HepG2 (cell line): ENCODE results near the gene DCAF6. TPM values are rescaled to one million over a fixed set of nuclear protein-coding genes. Genes with fewer than 3 reads are reported as not detected.

ENCODE experiments used
- ARID2 ChIP-seq: sonication (generic); formaldehyde crosslinking; IDR thresholded peaks from 2 replicates; pipeline ENCODE4 v1.8.1; 2022; ENCODE audit warnings: mild to moderate bottlenecking, missing genetic modification reagents, borderline replicate concordance
- ATF2 ChIP-seq: sonication (generic); formaldehyde crosslinking; IDR thresholded peaks from 2 replicates; pipeline ENCODE4 v1.4.0; 2020; ENCODE audit warnings: missing genetic modification reagents
- BRD4 ChIP-seq: sonication (generic); formaldehyde crosslinking; IDR thresholded peaks from 2 replicates; pipeline ENCODE4 v1.4.0; 2020; ENCODE audit warnings: missing genetic modification reagents
- CBX5 ChIP-seq: sonication (generic); formaldehyde crosslinking; IDR thresholded peaks from 2 replicates; pipeline ENCODE4 v1.4.0; 2020; ENCODE audit warnings: missing genetic modification reagents, borderline replicate concordance
- CENPX ChIP-seq: sonication (generic); formaldehyde crosslinking; IDR thresholded peaks from 2 replicates; pipeline ENCODE4 v1.9.0; 2021; ENCODE audit warnings: mild to moderate bottlenecking, missing genetic modification reagents, moderate library complexity
- ERF ChIP-seq: IDR thresholded peaks from 2 replicates; pipeline ENCODE4 v1.6.1; 2018; ENCODE audit warnings: missing biosample characterization, missing genetic modification reagents
- GRHL1 ChIP-seq: sonication (generic); formaldehyde crosslinking; conservative IDR thresholded peaks from 2 replicates; pipeline ENCODE4 v1.8.0; 2022; ENCODE audit warnings: missing genetic modification reagents
- IKZF1 ChIP-seq: fragments of 450-650 bp; IDR thresholded peaks from 2 replicates; pipeline ENCODE4 v1.7.1; 2016
- ISL2 ChIP-seq: sonication (generic); formaldehyde crosslinking; IDR thresholded peaks from 2 replicates; pipeline ENCODE4 v1.5.0; 2020; ENCODE audit warnings: missing genetic modification reagents
- ISX ChIP-seq: sonication (generic); formaldehyde crosslinking; conservative IDR thresholded peaks from 2 replicates; pipeline ENCODE4 v1.5.0; 2020; ENCODE audit warnings: missing genetic modification reagents
- KDM5B ChIP-seq: sonication (generic); formaldehyde crosslinking; IDR thresholded peaks from 2 replicates; pipeline ENCODE4 v1.4.0; 2020; ENCODE audit warnings: missing genetic modification reagents, mild to moderate bottlenecking, borderline replicate concordance
- MAF1 ChIP-seq: sonication (generic); formaldehyde crosslinking; IDR thresholded peaks from 2 replicates; pipeline ENCODE4 v1.5.0; 2020; ENCODE audit warnings: missing genetic modification reagents, borderline replicate concordance
- MAZ ChIP-seq, 2 experiments: sonication (generic) in 1 of 2; formaldehyde crosslinking in 1 of 2; IDR thresholded peaks; 2 replicates each; pipeline versions ENCODE4 v1.5.0 to v1.6.1; 2012 to 2020; ENCODE audit warnings: low read depth in 2 of 2, mild to moderate bottlenecking in 2 of 2, borderline replicate concordance in 1 of 2, improper control_type of control experiment in 1 of 2, low read length in 1 of 2, missing genetic modification reagents in 1 of 2, moderate library complexity in 1 of 2
- MZF1 ChIP-seq: sonication (generic); formaldehyde crosslinking; IDR thresholded peaks from 2 replicates; pipeline ENCODE4 v1.8.1; 2023; ENCODE audit warnings: mild to moderate bottlenecking, missing genetic modification reagents, borderline replicate concordance
- POLR2AphosphoS5 ChIP-seq: IDR thresholded peaks from 2 replicates; pipeline ENCODE4 v1.6.1; 2012; ENCODE audit warnings: low read depth, low read length
- SIX1 ChIP-seq: sonication (generic); formaldehyde crosslinking; IDR thresholded peaks from 2 replicates; pipeline ENCODE4 v1.4.0; 2020; ENCODE audit warnings: missing genetic modification reagents, borderline replicate concordance
- TARDBP ChIP-seq: sonication (generic); formaldehyde crosslinking; IDR thresholded peaks from 2 replicates; pipeline ENCODE4 v1.8.0; 2022; ENCODE audit warnings: mild to moderate bottlenecking, missing genetic modification reagents
- TBX3 ChIP-seq: fragments of 450-650 bp; IDR thresholded peaks from 2 replicates; pipeline ENCODE4 v1.6.1; 2017; ENCODE audit warnings: antibody characterized with exemption, mild to moderate bottlenecking, inconsistent platforms, borderline replicate concordance
- TSC22D2 ChIP-seq: sonication (generic); formaldehyde crosslinking; IDR thresholded peaks from 2 replicates; pipeline ENCODE4 v1.5.1; 2020; ENCODE audit warnings: missing genetic modification reagents, mild to moderate bottlenecking, borderline replicate concordance
- ZFP36L2 ChIP-seq: sonication (generic); formaldehyde crosslinking; IDR thresholded peaks from 2 replicates; pipeline ENCODE4 v1.4.0; 2020; ENCODE audit warnings: missing genetic modification reagents
- ZFY ChIP-seq: sonication (generic); formaldehyde crosslinking; IDR thresholded peaks from 2 replicates; pipeline ENCODE4 v1.4.0; 2020; ENCODE audit warnings: missing genetic modification reagents
- ZNF335 ChIP-seq: sonication (generic); formaldehyde crosslinking; IDR thresholded peaks from 2 replicates; pipeline ENCODE4 v1.4.0; 2020; ENCODE audit warnings: missing genetic modification reagents
- ZNF354B ChIP-seq: sonication (generic); formaldehyde crosslinking; IDR thresholded peaks from 2 replicates; pipeline ENCODE4 v1.8.0; 2022; ENCODE audit warnings: mild to moderate bottlenecking, missing genetic modification reagents
- ZNF589 ChIP-seq: sonication (generic); formaldehyde crosslinking; conservative IDR thresholded peaks from 2 replicates; pipeline ENCODE4 v1.8.0; 2022; ENCODE audit warnings: mild to moderate bottlenecking, moderate library complexity, missing genetic modification reagents
- ZNF615 ChIP-seq: sonication (generic); formaldehyde crosslinking; IDR thresholded peaks from 2 replicates; pipeline ENCODE4 v1.5.0; 2020; ENCODE audit warnings: mild to moderate bottlenecking, missing genetic modification reagents, borderline replicate concordance
- ZNF737 ChIP-seq: sonication (generic); formaldehyde crosslinking; IDR thresholded peaks from 2 replicates; pipeline ENCODE4 v1.5.0; 2020; ENCODE audit warnings: missing genetic modification reagents, mild to moderate bottlenecking, borderline replicate concordance
- ZNF740 ChIP-seq: sonication (generic); formaldehyde crosslinking; IDR thresholded peaks from 2 replicates; pipeline ENCODE4 v1.4.0; 2020; ENCODE audit warnings: missing genetic modification reagents
- ZNF878 ChIP-seq: sonication (generic); formaldehyde crosslinking; IDR thresholded peaks from 2 replicates; pipeline ENCODE4 v1.8.1; 2023; ENCODE audit warnings: mild to moderate bottlenecking, missing genetic modification reagents, moderate library complexity
- polyA plus RNA-seq, 8 experiments: library from polyadenylated mRNA; depleted of rRNA in 3 of 8; stranded (reverse) in 7 of 8; unstranded in 1 of 8; fragments of >200 nt; fragmentation: Illumina TruSeq in 4 of 8; extraction: Trizol in 4 of 8; gene quantifications; 2 replicates each; pipeline versions ENCODE4 v1.2.1 to v1.2.3, GENCODE V29; 2011 to 2016; ENCODE audit warnings: low read depth in 4 of 8, missing spikeins in 1 of 8, mixed read lengths in 1 of 8; ENCODE audit not compliant: insufficient read depth in 1 of 8
- total RNA-seq, 5 experiments: library from RNA; depleted of rRNA; stranded (reverse); fragments of >200 nt; fragmentation: Illumina TruSeq; extraction: Trizol; gene quantifications; 2 replicates each; pipeline ENCODE4 v1.2.3, GENCODE V29; 2016; ENCODE audit warnings: low read depth in 1 of 5

DCAF6 gene
- total and polyA plus RNA-seq, 2 of the 13 experiments (the other 11 are each of a cell fraction or from before 2014, with no cell fraction given): 24.7 to 33.7 TPM

- TF ChIP-seq ZNF740 (CRISPR knock-in tag) (no peak), CENPX (no peak), ZNF737 (CRISPR knock-in tag) (peak; percentile 50), MAF1 (CRISPR knock-in tag) (0 out of 2 replicates have a peak, but pooled peaks have one; percentile 29), ISL2 (peak; percentile 52), ZNF589 (CRISPR knock-in tag) (no peak), GRHL1 (CRISPR knock-in tag) (no peak), ZNF354B (CRISPR knock-in tag) (no peak), TARDBP (no peak), ATF2 (CRISPR knock-in tag) (no peak), POLR2AphosphoS5 (peak; percentile 68; the same call in 1 of the 2 replicates), IKZF1 (no peak), ZNF878 (CRISPR knock-in tag) (no peak), TBX3 (no peak), ZFP36L2 (no peak), ERF (CRISPR knock-in tag) (no peak), CBX5 (CRISPR knock-in tag) (no peak), KDM5B (CRISPR knock-in tag) (0 out of 2 replicates have a peak, but pooled peaks have one; percentile 68), ISX (CRISPR knock-in tag) (no peak; the same call in 1 of the 2 replicates), SIX1 (no peak), ZNF335 (no peak), MAZ (IDR thresholded peaks at IDR 0.05; ENCODE audit: borderline replicate concordance, low read depth, low read length) (no peak), MAZ (CRISPR knock-in tag; IDR thresholded peaks at IDR 0.05; ENCODE audit: low read depth) (no peak; the same call in 1 of the 2 replicates), MZF1 (0 out of 2 replicates have a peak, but pooled peaks have one; percentile 64), BRD4 (peak; percentile 20; the same call in 1 of the 2 replicates), TSC22D2 (CRISPR knock-in tag) (no peak), ARID2 (CRISPR knock-in tag) (no peak; the same call in 1 of the 2 replicates), ZNF615 (no peak), ZFY (CRISPR knock-in tag) (no peak)
Observed at GRCh38 chr1:167935216-167936067, 1.0 kb upstream of the DCAF6 start (continued).
